Osteocyte (in vitro differentiated cells): ENCODE measurements around the gene PAGE2B. TPM values are rescaled to one million over a fixed set of nuclear protein-coding genes. Genes with fewer than 3 reads are reported as not detected.

ENCODE experiments used
- DNase-seq: peaks from one replicate; pipeline ENCODE4 v3.0.0; 2021; ENCODE audit warnings: mixed read lengths; ENCODE audit not compliant: unreplicated experiment; ENCODE audit errors: extremely low spot score
- H3K27ac Mint-ChIP-seq: one replicate; pipeline ENCODE4 v1.8.0; 2021; ENCODE audit warnings: mild to moderate bottlenecking, mixed read lengths; ENCODE audit not compliant: unreplicated experiment
- H3K27me3 Mint-ChIP-seq: one replicate; pipeline ENCODE4 v1.8.0; 2021; ENCODE audit warnings: mixed read lengths; ENCODE audit not compliant: unreplicated experiment
- H3K36me3 Mint-ChIP-seq: one replicate; pipeline ENCODE4 v1.8.0; 2021; ENCODE audit warnings: mixed read lengths; ENCODE audit not compliant: unreplicated experiment
- H3K4me1 Mint-ChIP-seq: one replicate; pipeline ENCODE4 v1.8.0; 2021; ENCODE audit warnings: mixed read lengths; ENCODE audit not compliant: unreplicated experiment
- H3K4me3 Mint-ChIP-seq: one replicate; pipeline ENCODE4 v1.8.0; 2021; ENCODE audit warnings: mild to moderate bottlenecking, moderate library complexity, mixed read lengths; ENCODE audit not compliant: unreplicated experiment
- H3K9me3 Mint-ChIP-seq: one replicate; pipeline ENCODE4 v1.8.0; 2021; ENCODE audit warnings: mixed read lengths; ENCODE audit not compliant: unreplicated experiment
- total RNA-seq: library from RNA; stranded (reverse); gene quantifications from 2 replicates; pipeline ENCODE4 v1.2.1, GENCODE V29; 2021
- TF ChIP-seq, protein P1 (sequence below): fragments of 200-600 bp; sonication (generic); IDR thresholded peaks from 2 replicates; pipeline ENCODE4 v1.5.0; 2021; ENCODE audit warnings: antibody characterized with exemption, mild to moderate bottlenecking, moderate library complexity

Gene PAGE2B
- total RNA-seq, 1 donor from 2014 or later, result not detected

- no peak overlapping the region for H3K4me3 Mint-ChIP-seq
- no peaks in the 10 kb centered on the region for H3K27me3 Mint-ChIP-seq
- no peak overlapping the region for H3K27ac Mint-ChIP-seq
- no peaks in the 10 kb centered on the region for H3K4me1 Mint-ChIP-seq
- DNase-seq, result no peak
- H3K9me3 Mint-ChIP-seq, result no peaks in the 10 kb centered on the region
- no peaks in the 10 kb centered on the region for H3K36me3 Mint-ChIP-seq
- TF ChIP-seq, protein P1, sequence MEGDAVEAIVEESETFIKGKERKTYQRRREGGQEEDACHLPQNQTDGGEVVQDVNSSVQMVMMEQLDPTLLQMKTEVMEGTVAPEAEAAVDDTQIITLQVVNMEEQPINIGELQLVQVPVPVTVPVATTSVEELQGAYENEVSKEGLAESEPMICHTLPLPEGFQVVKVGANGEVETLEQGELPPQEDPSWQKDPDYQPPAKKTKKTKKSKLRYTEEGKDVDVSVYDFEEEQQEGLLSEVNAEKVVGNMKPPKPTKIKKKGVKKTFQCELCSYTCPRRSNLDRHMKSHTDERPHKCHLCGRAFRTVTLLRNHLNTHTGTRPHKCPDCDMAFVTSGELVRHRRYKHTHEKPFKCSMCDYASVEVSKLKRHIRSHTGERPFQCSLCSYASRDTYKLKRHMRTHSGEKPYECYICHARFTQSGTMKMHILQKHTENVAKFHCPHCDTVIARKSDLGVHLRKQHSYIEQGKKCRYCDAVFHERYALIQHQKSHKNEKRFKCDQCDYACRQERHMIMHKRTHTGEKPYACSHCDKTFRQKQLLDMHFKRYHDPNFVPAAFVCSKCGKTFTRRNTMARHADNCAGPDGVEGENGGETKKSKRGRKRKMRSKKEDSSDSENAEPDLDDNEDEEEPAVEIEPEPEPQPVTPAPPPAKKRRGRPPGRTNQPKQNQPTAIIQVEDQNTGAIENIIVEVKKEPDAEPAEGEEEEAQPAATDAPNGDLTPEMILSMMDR, result no peak
These were observed 23.9 kb downstream of the PAGE2B start for GRCh38 chrX:55098691-55099090.

DNA sequence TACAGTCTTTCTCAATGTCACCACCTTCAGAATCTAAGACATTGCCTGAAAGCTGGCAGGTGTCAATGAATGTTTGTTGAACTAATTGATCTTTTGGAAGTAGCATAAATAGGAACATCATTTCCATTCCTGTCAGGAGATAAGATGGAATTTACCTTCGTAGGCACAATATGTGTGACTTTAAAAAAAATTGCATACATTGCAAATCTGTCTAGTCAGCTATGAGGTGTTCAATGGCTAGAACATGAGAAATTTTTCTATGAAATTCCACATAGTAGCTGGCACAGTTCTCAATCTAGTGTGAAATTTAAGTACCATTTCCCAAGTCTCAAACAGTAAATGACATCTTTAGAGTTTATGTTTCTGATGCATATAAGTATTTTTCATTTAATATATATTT, 24.3 kb downstream of the PAGE2B start:
- Mint-ChIP-seq H3K36me3 (no peaks in the 10 kb centered on the region), H3K4me1 (no peaks in the 10 kb centered on the region), H3K27me3 (no peaks in the 10 kb centered on the region), H3K4me3 (no peak overlapping the region), H3K9me3 (peaks cover 4% of the 10 kb centered on the region), H3K27ac (no peak overlapping the region)
- no peak for DNase-seq
- TF ChIP-seq, protein P1, result no peak

GRCh38 chrX:55102754-55103153, 27.9 kb downstream of the PAGE2B start:
- Mint-ChIP-seq H3K27ac (no peak overlapping the region), H3K27me3 (no peaks in the 10 kb centered on the region), H3K36me3 (no peaks in the 10 kb centered on the region), H3K4me3 (no peak overlapping the region), H3K9me3 (peaks cover 4% of the 10 kb centered on the region), H3K4me1 (no peaks in the 10 kb centered on the region)
- DNase-seq, result no peak
- TF ChIP-seq, protein P1, result no peak

- Mint-ChIP-seq H3K9me3 (peaks cover 4% of the 10 kb centered on the region), H3K27me3 (no peaks in the 10 kb centered on the region), H3K4me3 (no peak overlapping the region), H3K27ac (no peak overlapping the region), H3K36me3 (no peaks in the 10 kb centered on the region), H3K4me1 (no peaks in the 10 kb centered on the region)
- DNase-seq, result no peak
- TF ChIP-seq, protein P1, result no peak
These were observed 32.4 kb downstream of the PAGE2B start for GRCh38 chrX:55107262-55107661.

- Mint-ChIP-seq H3K27ac (no peak overlapping the region), H3K9me3 (peaks cover 4% of the 10 kb centered on the region), H3K36me3 (no peaks in the 10 kb centered on the region), H3K4me3 (no peak overlapping the region), H3K27me3 (no peaks in the 10 kb centered on the region), H3K4me1 (no peaks in the 10 kb centered on the region)
- DNase-seq, result no peak
- TF ChIP-seq, protein P1, result no peak
These were observed 33.1 kb downstream of the PAGE2B start for GRCh38 chrX:55107911-55108310.
